Measurements from ENCODE around the gene ALPP.
"Not testable (repeated sequence)": the region's sequence is repeated elsewhere in the genome, so short reads cannot be mapped to it uniquely, and the experiment has no call there.

Gene ALPP

GRCh38 chr2:232335859-232336215 lies 42.7 kb upstream of the ALPP start:
- Histone ChIP-seq H3K4me1 (ENCODE audit: low read depth, poor library complexity, severe bottlenecking) (no peaks in the 10 kb centered on the region), H3K4me3 (IDR thresholded peaks at IDR 0.05; ENCODE audit: insufficient read depth, low read depth, low read length) (no peak overlapping the region)
- no peak for TF ChIP-seq CTCF (conservative IDR thresholded peaks at IDR 0.05; ENCODE audit: low read depth, low read length)

GRCh38 chr2:232336241-232336736 lies 42.3 kb upstream of the ALPP start:
- no peak overlapping the region for H3K27ac ChIP-seq
- H3K36me3 ChIP-seq (ENCODE audit: insufficient read depth): no peaks in the 10 kb centered on the region
- no peak overlapping the region for H3K9ac ChIP-seq

More at GRCh38 chr2:232335859-232336215, 42.7 kb upstream of the ALPP start:
- Histone ChIP-seq H3K4me2 (no peak overlapping the region), H3K27ac (no peak overlapping the region), H3K79me2 (ENCODE audit: insufficient read depth, low read depth) (no peaks in the 10 kb centered on the region), H3K27me3 (ENCODE audit: insufficient read depth, low read depth) (no peaks in the 10 kb centered on the region), H3K9ac (no peak overlapping the region), H4K20me1 (ENCODE audit: insufficient read depth) (no peaks in the 10 kb centered on the region), H3K36me3 (ENCODE audit: insufficient read depth) (no peaks in the 10 kb centered on the region), H2AFZ (ENCODE audit: low read depth) (no peak overlapping the region)

GRCh38 chr2:232336981-232337720 lies 41.4 kb upstream of the ALPP start:
- Histone ChIP-seq H3K27me3 (ENCODE audit: insufficient read depth, low read depth) (no peaks in the 10 kb centered on the region), H3K4me2 (no peak overlapping the region), H3K9ac (no peak overlapping the region), H3K79me2 (ENCODE audit: insufficient read depth, low read depth) (no peaks in the 10 kb centered on the region), H3K4me1 (ENCODE audit: low read depth, poor library complexity, severe bottlenecking) (no peaks in the 10 kb centered on the region), H4K20me1 (ENCODE audit: insufficient read depth) (no peaks in the 10 kb centered on the region), H3K27ac (no peak overlapping the region), H2AFZ (ENCODE audit: low read depth) (no peak overlapping the region), H3K4me3 (IDR thresholded peaks at IDR 0.05; ENCODE audit: insufficient read depth, low read depth, low read length) (no peak overlapping the region), H3K36me3 (ENCODE audit: insufficient read depth) (no peaks in the 10 kb centered on the region)
- TF ChIP-seq CTCF (conservative IDR thresholded peaks at IDR 0.05; ENCODE audit: low read depth, low read length): no peak

More at GRCh38 chr2:232336241-232336736, 42.3 kb upstream of the ALPP start:
- no peak for TF ChIP-seq CTCF (conservative IDR thresholded peaks at IDR 0.05; ENCODE audit: low read depth, low read length)
- no peaks in the 10 kb centered on the region for H3K27me3 ChIP-seq (ENCODE audit: insufficient read depth, low read depth)
- H2AFZ ChIP-seq (ENCODE audit: low read depth): no peak overlapping the region
- H4K20me1 ChIP-seq (ENCODE audit: insufficient read depth): no peaks in the 10 kb centered on the region
- H3K4me1 ChIP-seq (ENCODE audit: low read depth, poor library complexity, severe bottlenecking): no peaks in the 10 kb centered on the region
- H3K4me2 ChIP-seq: no peak overlapping the region
- no peak overlapping the region for H3K4me3 ChIP-seq (IDR thresholded peaks at IDR 0.05; ENCODE audit: insufficient read depth, low read depth, low read length)
- H3K79me2 ChIP-seq (ENCODE audit: insufficient read depth, low read depth): no peaks in the 10 kb centered on the region

DNA sequence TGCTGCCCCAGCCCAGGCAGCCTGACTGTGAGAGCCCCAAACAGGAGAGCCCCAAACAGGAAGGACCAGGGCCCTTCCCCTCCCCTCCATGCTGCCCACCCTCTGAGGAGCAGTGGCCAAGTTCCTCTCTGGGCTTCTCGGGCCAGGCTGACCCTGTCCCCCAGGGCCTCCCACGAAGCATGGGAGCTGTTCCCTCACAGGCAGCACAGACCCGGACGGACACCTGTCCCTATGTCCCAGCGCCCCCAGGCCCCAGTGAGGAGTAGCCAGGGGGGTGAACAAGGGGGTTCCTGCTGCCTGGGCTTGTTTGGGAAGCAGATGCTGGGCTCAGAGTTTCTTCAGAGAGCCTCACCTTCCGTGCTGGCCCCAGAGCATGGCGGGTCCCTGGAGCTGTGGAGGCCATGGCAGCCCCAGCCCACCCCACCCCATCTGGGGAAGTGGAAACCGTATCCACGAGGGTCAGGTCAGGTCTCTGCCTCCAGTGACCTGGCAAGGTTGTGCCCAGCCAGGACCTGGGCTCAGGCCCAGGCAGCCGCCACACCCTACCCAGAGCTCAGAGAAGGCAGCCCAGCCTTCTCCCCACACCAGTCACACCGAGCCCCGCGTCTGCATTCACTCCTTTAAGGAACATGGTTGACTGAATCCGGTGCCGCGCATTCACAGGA lies 40.3 kb upstream of the ALPP start:
- not testable (repeated sequence) for H2AFZ ChIP-seq (ENCODE audit: low read depth); H3K27me3 ChIP-seq (ENCODE audit: insufficient read depth, low read depth); H3K9ac ChIP-seq; H3K4me2 ChIP-seq; H4K20me1 ChIP-seq (ENCODE audit: insufficient read depth); H3K36me3 ChIP-seq (ENCODE audit: insufficient read depth); H3K27ac ChIP-seq; H3K4me3 ChIP-seq (IDR thresholded peaks at IDR 0.05; ENCODE audit: insufficient read depth, low read depth, low read length); H3K79me2 ChIP-seq (ENCODE audit: insufficient read depth, low read depth); H3K4me1 ChIP-seq (ENCODE audit: low read depth, poor library complexity, severe bottlenecking)

- Histone ChIP-seq H4K20me1 (ENCODE audit: insufficient read depth) (no peaks in the 10 kb centered on the region), H3K4me3 (IDR thresholded peaks at IDR 0.05; ENCODE audit: insufficient read depth, low read depth, low read length) (no peak overlapping the region), H3K27ac (no peak overlapping the region), H3K79me2 (ENCODE audit: insufficient read depth, low read depth) (no peaks in the 10 kb centered on the region), H3K9ac (no peak overlapping the region), H3K4me2 (no peak overlapping the region), H3K36me3 (ENCODE audit: insufficient read depth) (no peaks in the 10 kb centered on the region), H2AFZ (ENCODE audit: low read depth) (no peak overlapping the region), H3K27me3 (ENCODE audit: insufficient read depth, low read depth) (no peaks in the 10 kb centered on the region), H3K4me1 (ENCODE audit: low read depth, poor library complexity, severe bottlenecking) (no peaks in the 10 kb centered on the region)
- no peak for TF ChIP-seq CTCF (conservative IDR thresholded peaks at IDR 0.05; ENCODE audit: low read depth, low read length)
Observed at GRCh38 chr2:232338759-232339106, 39.8 kb upstream of the ALPP start.

Data from KMS-11 (cell line).